Right renal cortex interstitium (tissue), 3 donors: Measurements from ENCODE around the gene KIF4A. TPM values are rescaled to one million over a fixed set of nuclear protein-coding genes. Genes with fewer than 3 reads are reported as not detected.
"Not testable (repeated sequence)": the region's sequence is repeated elsewhere in the genome, so short reads cannot be mapped to it uniquely, and the experiment has no call there.

ENCODE experiments used
- DNase-seq, 3 donors: peaks; one replicate each; pipeline ENCODE4 v3.0.0-alpha.2; 2013; ENCODE audit warnings: low read depth in 3 of 3, low spot score in 2 of 3
- polyA plus RNA-seq, 3 donors: library from polyadenylated mRNA; unstranded; fragments of 120-200 nt; gene quantifications; one replicate each; pipeline ENCODE4 v1.2.1, GENCODE V29; 2013; ENCODE audit not compliant: insufficient read length in 3 of 3

Gene KIF4A
- polyA plus RNA-seq, 3 donors, result 17.6 to 20.1 (median 18.2) TPM

DNA sequence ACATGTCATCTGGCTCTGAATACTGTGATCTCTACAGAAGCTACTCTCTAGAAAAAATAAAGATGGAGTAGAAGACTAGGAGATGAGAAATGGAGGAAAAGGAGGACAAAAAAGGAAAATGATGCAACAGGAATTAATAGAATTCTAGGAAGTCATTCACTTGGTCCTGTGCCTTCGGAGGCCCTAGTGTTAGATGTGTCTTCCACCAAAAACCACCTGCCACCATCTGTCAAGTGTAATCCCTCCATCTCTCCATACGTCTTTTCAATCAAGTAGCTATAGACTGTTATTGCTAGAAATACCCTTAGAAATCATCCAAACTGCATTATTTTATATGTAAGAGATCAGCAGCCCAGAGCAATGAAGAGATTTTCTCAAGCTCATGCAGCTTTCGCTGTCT, 10.8 kb upstream of the KIF4A start:
- no peak for DNase-seq

DNA sequence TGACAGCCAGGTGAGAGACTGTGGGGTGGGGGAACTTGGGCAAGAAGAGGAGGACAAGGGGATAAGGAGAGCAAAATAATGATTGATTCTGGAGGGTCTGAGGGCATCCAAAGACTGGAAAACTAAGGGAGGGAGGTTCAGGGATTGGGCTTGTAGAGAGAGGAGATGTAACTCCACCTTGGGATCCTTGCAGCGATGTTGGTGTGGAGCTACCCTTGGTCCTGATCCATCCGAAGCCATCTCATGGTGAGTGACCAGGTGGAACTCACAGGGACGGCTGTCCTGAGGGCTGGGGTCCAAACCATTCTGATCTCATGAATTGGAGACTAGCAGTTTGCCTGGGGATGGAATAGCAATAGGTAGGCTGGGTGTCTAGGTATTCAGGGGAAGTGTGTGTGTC, 9.3 kb upstream of the KIF4A start:
- DNase-seq, result no peak

DNA sequence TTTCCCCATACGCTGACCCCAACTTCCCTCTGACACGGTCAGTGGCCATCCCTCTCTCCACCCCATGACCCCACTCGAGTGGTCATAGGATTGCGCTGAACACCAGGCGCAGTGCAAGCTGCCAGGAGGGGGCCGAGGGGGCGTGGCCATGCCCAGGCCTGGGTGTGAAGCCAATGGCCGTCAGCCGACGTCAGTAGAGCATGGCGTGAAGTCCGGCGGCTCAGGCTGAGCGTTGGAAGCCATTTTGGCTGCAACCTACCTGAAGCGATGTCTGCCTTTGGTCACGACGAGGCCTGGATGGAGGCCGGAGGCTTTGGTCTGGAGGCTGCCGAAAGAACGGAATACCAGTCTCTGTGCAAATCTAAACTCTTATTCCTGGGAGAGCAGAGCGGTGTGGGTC, 8.0 kb upstream of the KIF4A start, which contains the start of gene RAB41:
Gene RAB41 (plus strand): TSS at position 222 of the 400 bp plus-strand sequence. CDS start 46 bp downstream, at position 268.
- DNase-seq, result no peak

DNA sequence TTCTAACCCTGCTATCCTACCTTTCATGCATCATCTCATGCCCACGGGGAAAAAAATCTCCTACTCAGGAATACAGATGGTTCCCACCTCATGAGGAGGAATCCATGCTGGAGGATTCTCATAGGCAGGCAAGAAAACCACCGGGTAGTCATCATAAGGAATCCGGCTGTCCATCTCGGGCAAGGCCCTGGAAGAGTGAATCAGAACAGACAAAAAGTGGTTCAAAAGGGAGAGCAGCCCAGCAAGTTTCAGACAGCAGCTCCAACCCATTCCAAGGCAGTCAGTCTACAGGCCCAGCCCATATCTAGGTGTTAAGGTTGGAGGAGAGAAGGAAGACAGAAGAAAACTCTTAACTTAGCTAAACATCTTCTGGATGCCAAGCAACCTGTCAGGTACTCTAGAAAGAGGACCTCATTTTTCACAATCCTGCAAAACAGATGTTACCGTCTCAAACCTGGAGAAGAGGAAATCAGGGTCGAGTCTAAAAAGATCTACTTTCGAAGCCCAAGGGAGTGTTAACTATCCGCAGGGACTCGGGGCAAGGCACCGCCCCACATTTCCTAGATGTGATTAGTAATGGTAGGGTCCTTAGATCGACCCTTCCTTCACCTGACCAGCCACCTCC, 624 bp upstream of the KIF4A start:
- DNase-seq, result no peak

DNA sequence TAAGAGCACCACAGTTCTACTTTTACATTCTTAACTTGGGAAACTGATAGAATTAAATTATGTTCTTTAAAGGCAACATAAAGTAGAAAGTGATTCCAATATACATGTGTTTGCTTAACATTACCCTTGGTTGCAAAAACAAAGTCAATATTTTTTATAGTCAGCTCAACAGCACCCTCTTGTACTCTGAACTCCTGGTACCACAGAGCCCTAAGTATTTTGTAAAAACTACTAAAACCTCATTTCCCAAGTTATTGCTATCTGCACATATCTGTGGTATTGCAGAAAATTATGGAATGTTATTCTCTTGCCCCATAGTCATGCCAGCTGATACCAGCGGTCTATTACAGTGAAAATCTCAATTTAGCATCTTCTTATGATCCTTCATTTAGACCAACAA, 2.9 kb downstream of the KIF4A start:
- DNase-seq, result no peak

DNA sequence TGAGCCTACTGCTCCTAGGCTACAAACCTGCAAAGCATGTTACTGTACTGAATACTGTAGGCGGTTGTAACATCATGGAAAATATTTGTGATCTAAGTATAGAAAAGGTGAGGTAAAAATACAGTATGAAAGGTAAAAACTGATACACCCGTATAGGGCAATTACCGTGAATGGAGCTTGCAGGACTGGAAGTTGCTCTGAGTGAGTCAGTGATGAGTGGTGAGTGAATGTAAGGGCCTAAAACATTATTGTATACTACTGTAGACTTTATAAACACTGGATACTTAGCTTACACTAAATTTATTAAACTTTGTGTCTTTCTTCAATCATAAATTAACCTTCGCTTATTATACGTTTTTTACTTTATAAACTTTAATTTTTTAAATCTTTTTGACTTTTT, 3.7 kb downstream of the KIF4A start:
- no peak for DNase-seq

DNA sequence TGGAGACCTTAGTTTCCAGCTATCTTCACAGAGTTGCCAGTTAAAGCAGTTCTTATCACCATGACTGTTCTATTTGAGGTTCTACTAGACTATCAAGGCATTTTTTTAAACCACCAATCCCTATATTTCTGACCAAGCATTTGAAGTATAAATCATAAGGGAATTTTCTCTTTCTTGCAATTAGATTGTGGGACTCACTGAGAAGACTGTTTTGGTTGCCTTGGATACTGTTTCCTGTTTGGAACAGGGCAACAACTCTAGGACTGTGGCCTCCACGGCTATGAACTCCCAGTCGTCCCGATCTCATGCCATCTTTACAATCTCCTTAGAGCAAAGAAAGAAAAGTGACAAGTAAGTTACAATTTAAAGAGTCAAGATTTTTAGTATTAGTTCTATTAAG, 11.8 kb downstream of the KIF4A start:
- no peak for DNase-seq

DNA sequence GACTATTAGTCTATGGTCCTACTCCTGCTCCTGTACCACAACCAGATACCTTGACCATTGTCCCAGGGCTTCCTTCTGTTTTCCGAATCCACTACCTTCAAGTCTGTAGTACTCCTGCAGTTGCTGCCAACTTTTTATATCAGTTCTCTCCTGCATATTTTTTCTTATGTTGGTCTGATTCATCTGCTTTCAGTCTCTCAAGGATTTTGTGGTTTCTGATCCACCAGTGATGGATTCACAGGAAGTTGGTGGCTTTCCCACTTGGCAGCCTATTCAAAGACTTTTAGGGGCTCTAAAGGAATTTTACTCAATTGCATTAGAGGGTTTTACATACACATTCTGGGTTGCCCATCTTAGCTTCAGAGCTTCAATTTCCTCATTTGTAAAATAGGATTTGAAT, 23.6 kb downstream of the KIF4A start:
- no peak for DNase-seq

DNA sequence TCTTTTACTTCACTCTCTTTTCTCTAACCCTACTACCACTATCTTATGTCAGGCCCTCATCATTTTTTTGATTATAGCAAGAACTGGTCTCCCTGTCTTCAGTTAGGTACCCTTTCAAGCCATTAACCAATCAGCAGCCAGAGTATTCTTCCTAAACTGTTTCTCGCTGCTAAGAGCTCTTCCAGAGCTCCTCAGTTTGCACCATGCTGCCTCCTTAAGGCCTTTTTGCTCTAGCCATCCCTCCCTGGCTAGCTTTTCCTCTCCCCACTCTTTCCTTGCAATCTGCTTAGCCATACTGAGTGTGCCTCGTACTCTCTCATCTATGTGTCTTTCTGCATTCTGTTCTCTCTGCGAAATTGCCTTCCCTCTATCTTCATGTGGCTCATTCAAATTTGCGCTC, 32.9 kb downstream of the KIF4A start:
- DNase-seq, result no peak

DNA sequence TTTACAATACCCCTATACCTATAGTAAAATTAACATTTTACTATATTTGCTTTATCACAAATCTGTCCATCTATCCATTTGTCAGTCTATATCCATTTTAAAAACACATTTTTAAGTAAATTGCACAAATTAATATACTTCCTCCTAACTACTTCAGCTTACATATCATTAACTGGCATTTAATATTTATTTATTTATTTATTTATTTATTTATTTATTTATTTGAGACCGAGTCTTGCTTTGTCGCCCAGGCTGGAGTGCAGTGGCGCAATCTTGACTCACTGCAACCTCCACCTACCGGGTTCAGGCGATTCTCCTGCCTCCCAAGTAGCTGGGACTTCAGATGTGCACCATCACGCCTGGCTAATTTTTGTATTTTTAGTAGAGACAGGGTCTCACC, 33.7 kb downstream of the KIF4A start:
- DNase-seq, result not testable (repeated sequence)

DNA sequence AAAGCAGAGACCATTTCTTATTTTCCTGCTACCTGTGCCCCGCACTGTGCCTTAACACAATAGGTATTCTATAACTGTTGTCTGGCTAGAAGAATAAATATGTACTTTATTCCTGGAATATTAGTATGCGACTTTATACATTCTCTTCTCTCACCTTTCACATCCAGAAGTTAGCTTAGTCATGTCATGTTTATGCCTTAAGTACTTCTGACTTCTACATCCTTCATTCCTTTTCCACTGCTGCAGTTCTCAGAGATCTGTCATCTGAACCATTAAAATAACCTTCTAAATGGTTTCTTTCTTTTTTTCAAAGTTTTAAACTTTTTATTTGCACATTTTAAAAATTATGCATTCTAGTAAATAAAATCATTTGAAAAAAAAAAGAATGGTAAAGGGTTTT, 34.4 kb downstream of the KIF4A start:
- DNase-seq, result no peak

DNA sequence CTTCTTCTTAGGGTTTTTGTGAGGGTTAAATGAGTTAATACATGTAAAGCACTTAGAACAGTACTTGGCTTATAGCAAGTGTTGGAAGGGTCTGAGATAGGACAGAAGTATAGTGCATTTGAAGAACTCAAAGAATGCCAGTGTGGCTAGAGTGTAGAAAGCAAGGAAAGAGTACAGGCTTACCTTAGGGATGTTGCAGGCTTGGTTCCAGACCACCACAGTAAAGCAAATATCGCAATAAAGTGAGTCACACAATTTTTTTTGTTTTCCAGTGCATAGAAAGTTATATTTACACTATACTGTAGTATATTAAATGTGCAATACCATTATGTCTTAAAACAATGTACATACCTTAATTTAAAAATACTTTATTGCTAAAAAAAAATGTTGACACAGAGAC, 41.3 kb downstream of the KIF4A start:
- no peak for DNase-seq

DNA sequence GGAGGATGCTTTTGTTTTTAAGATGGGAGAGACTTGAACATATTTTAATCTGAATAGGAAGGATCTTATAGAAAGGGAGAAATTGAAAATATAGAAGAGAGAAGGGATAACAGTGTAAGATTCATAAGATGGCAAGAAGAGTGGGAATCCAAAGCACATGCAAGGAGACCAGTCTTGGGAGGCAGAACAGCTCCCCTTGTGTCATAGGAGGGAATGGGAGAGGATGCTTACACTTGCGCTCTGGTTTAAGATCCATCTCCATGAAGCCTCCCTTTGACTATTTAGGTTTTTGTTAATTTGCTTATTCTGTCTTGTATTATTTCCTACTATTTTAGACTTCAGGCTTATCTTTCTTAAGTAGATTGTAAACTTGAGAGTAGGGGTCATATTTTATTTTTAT, 42.7 kb downstream of the KIF4A start:
- no peak for DNase-seq

DNA sequence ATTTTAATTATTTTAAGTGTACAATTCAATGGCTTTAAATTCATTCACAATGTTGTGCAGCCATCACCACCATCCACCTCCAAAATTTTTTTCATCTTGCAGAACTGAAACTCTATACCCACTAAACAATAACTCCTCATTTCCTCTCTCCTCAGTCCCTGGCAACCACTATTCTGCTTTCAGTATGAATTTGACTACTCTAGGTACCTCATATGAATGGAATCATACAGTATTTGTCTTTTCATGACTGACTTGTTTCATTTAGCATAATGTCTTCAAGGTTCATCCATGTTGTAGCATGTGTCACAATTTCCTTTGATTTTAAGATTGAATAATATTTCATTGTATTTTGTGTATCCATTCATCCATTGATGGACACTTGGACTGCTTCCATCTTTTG, 46.9 kb downstream of the KIF4A start:
- no peak for DNase-seq

DNA sequence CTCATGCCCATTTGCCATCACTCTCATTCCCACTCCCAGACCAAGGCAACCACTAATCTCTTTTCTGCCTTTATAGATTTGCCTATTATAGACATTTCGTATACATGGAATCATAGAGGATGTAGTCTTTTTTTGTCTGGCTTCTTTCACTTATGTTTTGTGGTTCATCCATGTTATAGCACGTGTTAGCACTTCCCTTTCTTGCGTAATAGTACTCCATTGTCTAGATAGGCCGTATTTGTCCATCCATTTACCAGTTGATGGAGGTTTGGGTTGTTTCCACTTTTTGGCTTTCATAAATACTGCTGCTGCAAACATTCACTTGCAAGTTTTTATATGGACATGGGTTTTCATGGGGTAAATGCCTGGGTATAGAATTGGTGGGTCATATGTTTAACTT, 48.4 kb downstream of the KIF4A start:
- DNase-seq, result no peak

DNA sequence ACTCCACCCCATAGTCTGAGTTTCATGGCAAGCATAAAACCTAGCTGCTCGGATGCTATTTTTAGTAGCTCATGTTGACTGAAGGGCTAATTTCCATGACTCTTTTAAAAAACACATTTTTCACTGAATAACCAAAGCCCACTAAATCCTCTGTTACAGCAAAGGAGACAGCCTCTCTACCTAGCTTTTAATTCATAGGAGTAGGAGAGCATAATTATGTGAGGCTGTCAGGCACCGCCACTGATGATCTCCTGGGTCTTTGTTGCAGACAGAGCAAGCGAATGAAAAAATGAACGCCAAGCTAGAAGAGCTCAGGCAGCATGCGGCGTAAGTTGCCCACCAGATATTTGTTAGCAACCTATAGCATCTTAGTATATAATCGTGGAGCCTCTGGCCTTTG, 53.5 kb downstream of the KIF4A start:
- no peak for DNase-seq

DNA sequence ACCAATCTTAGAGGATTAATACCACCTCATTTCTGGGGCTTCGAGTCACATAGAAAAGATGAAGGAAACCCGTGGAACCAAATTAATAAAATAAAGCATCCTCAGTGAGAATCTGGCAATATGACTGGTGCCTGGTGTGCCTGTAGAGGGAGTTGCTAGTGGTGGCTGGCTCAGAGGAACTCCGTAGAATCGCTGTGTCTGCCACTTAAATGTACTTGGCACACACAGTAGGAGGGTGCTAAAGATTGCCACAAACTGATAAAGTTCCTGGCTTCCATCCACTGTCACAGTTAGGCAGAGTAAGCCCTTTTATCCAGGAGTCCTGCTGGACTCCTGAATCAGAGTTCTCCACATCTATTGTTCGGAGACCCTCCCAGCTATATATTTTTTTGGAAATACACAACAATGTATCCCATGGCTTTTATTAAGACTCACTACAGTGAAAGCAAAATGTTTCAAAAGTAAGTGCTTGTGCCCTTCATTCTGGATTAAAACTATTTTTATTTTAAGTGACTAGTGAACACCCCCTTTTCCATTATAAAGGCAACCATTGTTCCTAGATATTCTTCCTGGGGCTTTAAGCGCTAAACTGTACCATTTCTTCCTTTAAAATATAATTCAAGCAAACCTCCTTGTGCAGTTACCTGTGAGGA, 56.6 kb downstream of the KIF4A start:
- DNase-seq, result no peak

DNA sequence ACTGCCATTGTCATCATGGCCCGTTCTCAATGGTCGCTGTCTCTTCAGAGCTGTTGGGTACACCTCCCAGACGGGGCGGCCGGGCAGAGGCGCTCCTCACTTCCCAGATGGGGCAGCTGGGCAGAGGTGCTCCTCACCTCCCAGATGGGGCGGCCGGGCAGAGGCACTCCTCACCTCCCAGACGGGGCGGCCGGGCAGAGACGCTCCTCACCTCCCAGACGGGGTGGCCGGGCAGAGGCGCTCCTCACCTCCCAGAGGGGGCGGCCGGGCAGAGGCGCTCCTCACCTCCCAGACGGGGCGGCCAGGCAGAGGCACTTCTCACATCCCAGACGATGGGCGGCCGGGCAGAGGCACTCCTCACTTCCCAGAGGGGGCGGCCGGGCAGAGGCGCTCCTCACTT, 58.9 kb downstream of the KIF4A start:
- DNase-seq, result not testable (repeated sequence)

DNA sequence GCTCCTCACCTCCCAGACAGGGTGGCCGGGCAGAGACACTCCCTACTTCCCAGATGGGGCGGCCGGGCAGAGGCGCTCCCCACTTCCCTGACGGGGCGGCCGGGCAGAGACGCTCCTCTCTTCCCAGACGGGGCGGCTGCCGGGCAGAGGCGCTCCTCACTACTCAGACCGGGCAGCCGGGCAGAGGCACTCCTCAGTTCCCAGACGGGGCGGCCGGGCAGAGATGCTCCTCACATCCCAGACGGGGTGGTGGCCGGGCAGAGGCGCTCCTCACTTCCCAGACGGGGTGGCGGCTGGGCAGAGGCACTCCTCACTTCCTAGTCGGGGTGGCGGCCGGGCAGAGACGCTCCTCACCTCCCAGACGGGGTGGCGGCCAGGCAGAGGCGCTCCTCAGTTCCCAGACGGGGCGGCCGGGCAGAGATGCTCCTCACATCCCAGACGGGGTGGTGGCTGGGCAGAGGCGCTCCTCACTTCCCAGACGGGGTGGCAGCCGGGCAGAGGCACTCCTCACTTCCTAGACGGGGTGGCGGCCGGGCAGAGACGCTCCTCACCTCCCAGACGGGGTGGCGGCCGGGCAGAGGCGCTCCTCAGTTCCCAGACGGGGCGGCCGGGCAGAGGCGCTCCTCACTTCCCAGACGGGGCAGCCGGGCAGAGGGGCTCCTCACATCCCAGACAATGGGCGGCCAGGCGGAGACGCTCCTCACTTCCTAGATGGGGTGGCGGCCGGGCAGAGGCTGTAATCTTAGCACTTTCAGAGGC, 59.6 kb downstream of the KIF4A start:
- not testable (repeated sequence) for DNase-seq

DNA sequence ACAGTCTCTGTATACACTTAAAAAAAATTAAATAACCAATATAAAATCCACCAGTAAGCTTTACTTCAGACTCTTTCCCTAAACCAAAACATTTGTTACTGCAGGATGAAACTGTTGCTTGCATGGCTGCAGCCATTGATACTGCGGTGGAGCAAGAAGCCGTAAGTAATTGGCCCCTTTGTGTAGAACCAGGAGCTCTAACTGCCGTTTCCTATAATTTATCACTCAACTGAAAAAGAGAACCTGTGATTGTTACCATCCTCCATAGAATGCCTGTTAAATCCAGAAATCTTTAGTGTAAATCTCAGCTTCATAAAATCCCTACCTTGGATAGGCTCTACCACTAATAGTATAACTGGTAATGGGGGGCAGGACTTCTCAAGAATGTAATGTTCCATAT, 62.6 kb downstream of the KIF4A start:
- no peak for DNase-seq

DNA sequence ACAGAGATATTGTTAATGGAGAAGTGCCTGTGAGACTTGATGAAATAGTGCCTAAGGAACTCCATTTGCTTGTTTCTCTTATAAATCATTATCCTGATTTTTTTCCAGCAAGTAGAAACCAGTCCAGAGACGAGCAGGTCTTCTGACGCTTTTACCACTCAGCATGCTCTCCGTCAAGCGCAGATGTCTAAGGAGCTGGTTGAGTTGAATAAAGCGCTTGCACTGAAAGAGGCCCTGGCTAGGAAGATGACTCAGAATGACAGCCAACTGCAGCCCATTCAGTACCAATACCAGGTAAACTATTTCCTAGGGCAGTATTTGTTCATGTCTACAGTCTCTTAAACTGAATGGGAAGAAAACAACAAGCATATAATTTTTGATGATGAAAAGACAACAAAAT, 63.6 kb downstream of the KIF4A start:
- no peak for DNase-seq

DNA sequence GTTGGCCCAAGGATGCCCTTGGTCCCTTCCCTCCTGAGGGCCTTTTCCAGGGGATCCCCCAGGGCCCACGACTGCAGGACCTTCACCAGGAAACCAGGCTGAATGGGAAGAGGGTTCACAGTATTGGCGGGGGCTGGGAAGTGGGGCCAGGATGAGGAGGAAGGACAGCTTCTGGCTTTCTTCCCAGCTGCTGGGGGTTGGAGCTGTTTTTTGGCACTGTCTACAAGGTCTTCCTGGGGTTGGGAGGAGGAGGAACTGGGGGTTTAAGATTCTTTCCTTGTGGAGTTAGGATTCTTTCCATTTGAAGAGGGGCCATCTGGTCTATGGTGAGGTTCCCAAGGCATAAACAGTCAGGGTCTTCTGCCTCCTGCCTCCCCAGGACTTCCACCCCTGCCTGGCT, 64.8 kb downstream of the KIF4A start:
- DNase-seq, result no peak
